ENCODE measurements around the gene DNAH14. TPM values are rescaled to one million over a fixed set of nuclear protein-coding genes. Genes with fewer than 3 reads are reported as not detected.

Gene DNAH14
- total and polyA plus RNA-seq, 2 of the 4 experiments (the other 2 are of a cell fraction), result 2.7 to 3.6 TPM

DNA sequence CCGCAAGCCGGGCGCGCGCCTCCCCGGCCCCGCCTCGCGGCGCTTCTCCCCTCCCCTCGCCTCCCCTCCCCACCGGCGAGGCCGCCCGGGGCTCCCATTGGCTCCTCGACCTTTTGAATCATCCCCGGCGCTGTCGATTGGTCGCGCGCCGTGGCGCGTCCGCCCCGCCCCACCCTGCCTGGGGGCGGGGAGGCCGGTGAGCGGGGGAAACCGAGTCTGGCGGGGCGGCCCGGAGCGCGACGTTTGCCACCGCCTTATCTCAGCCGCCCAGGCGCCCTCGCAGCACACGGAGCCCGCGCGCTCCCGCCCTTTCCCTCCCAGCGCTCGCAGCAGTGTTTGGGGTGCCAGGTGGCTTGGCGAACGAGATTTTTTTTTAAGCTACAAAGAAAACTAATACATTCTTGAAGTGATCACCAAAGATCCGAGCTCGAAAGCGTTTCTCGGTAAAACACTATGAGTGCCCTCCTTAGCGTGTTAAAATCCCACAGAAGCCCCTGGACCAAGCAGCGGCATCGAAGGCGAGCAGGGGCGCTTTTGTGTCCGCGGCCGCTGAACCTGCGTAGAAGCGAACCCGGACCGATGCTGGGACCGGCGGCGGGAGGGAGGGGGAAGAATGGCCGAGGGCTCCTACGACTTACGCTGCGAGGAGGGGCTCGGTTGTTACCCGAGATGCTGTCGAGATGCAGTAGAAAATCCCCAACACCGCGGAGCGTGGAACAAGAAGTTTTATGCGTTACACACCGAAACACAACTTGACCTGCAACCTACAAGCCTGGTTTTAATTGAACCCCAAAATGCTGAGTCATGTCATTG is 498.8 kb downstream of the DNAH14 start:
- Histone ChIP-seq H3K27me3 (ENCODE audit: control insufficient read depth, insufficient read depth, low read length) (no peaks in the 10 kb centered on the region), H4K8ac (ENCODE audit: low read depth in 2 of 2, low read length in 2 of 2) (peak overlapping the region; percentile 77 to 81), H3K27ac (ENCODE audit: insufficient read depth, low read length) (peak overlapping the region; percentile 86), H2AK9ac (replicated peaks; ENCODE audit: low read depth, low read length, poor library complexity) (peak overlapping the region; percentile 88), H3K9me1 (ENCODE audit: insufficient read depth, low read length) (peaks cover 12% of the 10 kb centered on the region), H2BK5ac (ENCODE audit: low read depth, low read length, poor library complexity, severe bottlenecking) (peak overlapping the region; percentile 71), H3K18ac (ENCODE audit: low read depth, low read length) (peak overlapping the region; percentile 89), H4K91ac (ENCODE audit: insufficient read depth, low read depth, low read length) (peak overlapping the region; percentile 61), H3K9ac (ENCODE audit: low read depth, low read length) (peak overlapping the region; percentile 75), H3K9me3 (ENCODE audit: control insufficient read depth, insufficient read depth, low read length) (no peaks in the 10 kb centered on the region), H2BK120ac (ENCODE audit: low read depth, low read length) (peak overlapping the region; percentile 56), H2BK15ac (ENCODE audit: low read depth, low read length) (peak overlapping the region; percentile 24; the same call in 1 of the 3 replicates), H3K56ac (ENCODE audit: extremely low read depth, insufficient read depth, low read length) (peak overlapping the region; percentile 69), H2BK20ac (ENCODE audit: low read depth, low read length) (peak overlapping the region; percentile 23; the same call in 1 of the 2 replicates), H3K79me1 (ENCODE audit: low read depth in 1 of 2, low read length in 2 of 2) (peaks cover 12 to 36% of the 10 kb centered on the region in 2 experiments), H3K4me3 (ENCODE audit: insufficient read depth, low read depth, low read length) (peak overlapping the region; percentile 93), H4K20me1 (ENCODE audit: insufficient read depth, low read length) (peaks cover 30% of the 10 kb centered on the region; the same call in 1 of the 2 replicates), H3K4me2 (ENCODE audit: low read depth, low read length) (peak overlapping the region; percentile 98), H3K4me1 (ENCODE audit: control insufficient read depth, insufficient read depth, low read length) (peaks cover 15% of the 10 kb centered on the region), H3K36me3 (ENCODE audit: control insufficient read depth, insufficient read depth, low read length) (no peaks in the 10 kb centered on the region), H2AK5ac (ENCODE audit: low read depth, low read length) (0 out of 2 replicates have a peak overlapping the region, but pooled peaks have one; percentile 0), H2AFZ (replicated peaks; ENCODE audit: low read length, poor library complexity) (peak overlapping the region; percentile 95), H3K23ac (ENCODE audit: low read depth, low read length) (peak overlapping the region; percentile 83), H3K14ac (replicated peaks; ENCODE audit: low read depth, low read length) (peak overlapping the region; percentile 62), H4K5ac (ENCODE audit: low read depth, low read length) (peak overlapping the region; percentile 90), H3K4ac (ENCODE audit: low read depth, low read length) (peak overlapping the region; percentile 74)
- ATAC-seq (ENCODE audit: low read depth), result peak; percentile 96
- CTCF ChIA-PET, result no interaction called here
- in situ Hi-C loops (cut with MboI; ENCODE audit: low sequenced_read_pairs) (no loop called here), dilution Hi-C loops (cut with HindIII; ENCODE audit: low sequenced_read_pairs, unreplicated experiment) (no loop called here), intact Hi-C loops (cut with micrococcal nuclease) (no loop called here)
- BruUV-seq (replicated peaks), result no TSS peak
- POLR2A ChIA-PET (ENCODE audit: unreplicated experiment), result interaction anchor here (0.6 kb wide), 1 partner anchor 757 kb away, joined by 4 read pairs; no protein-coding TSS in a partner anchor
- DNase-seq, result peak; percentile 85
- 0% methylated on average over 41 of the region's 81 CpGs; no CpG with 5 or more reads in 1 of the 2 experiments for WGBS, 2 experiments (ENCODE audit: extremely low coverage in 2 of 2, insufficient read length in 1 of 2)
- TF ChIP-seq CHD1 (IDR thresholded peaks at IDR 0.05; ENCODE audit: low read depth, low read length) (no peak), MAFK (IDR thresholded peaks at IDR 0.05; ENCODE audit: low read depth, low read length) (peak; percentile 99), NFE2L2 (IDR thresholded peaks at IDR 0.05; ENCODE audit: low read depth, low read length) (peak; percentile 99), BHLHE40 (IDR thresholded peaks at IDR 0.05; ENCODE audit: low read depth, low read length) (no peak), POLR2A (IDR thresholded peaks at IDR 0.05; ENCODE audit: low read depth, low read length) (no peak; the same call in 1 of the 2 replicates), SMC3 (IDR thresholded peaks at IDR 0.05; ENCODE audit: low read depth, low read length) (no peak), FOS (IDR thresholded peaks at IDR 0.05; ENCODE audit: low read depth, low read length) (peak; percentile 20; the same call in 1 of the 2 replicates), CEBPB (IDR thresholded peaks at IDR 0.05; ENCODE audit: low read depth, low read length) (no peak), RFX5 (IDR thresholded peaks at IDR 0.05; ENCODE audit: low read depth, low read length) (no peak), RCOR1 (IDR thresholded peaks at IDR 0.05; ENCODE audit: insufficient replicate concordance, low read length) (no peak), RAD21 (IDR thresholded peaks at IDR 0.05; ENCODE audit: low read length) (no peak), MXI1 (IDR thresholded peaks at IDR 0.05; ENCODE audit: borderline replicate concordance, low read depth, low read length) (no peak; the same call in 1 of the 2 replicates), MAZ (IDR thresholded peaks at IDR 0.05; ENCODE audit: borderline replicate concordance, low read depth, low read length) (peak; percentile 98)
- TF ChIP-seq, protein P1, sequence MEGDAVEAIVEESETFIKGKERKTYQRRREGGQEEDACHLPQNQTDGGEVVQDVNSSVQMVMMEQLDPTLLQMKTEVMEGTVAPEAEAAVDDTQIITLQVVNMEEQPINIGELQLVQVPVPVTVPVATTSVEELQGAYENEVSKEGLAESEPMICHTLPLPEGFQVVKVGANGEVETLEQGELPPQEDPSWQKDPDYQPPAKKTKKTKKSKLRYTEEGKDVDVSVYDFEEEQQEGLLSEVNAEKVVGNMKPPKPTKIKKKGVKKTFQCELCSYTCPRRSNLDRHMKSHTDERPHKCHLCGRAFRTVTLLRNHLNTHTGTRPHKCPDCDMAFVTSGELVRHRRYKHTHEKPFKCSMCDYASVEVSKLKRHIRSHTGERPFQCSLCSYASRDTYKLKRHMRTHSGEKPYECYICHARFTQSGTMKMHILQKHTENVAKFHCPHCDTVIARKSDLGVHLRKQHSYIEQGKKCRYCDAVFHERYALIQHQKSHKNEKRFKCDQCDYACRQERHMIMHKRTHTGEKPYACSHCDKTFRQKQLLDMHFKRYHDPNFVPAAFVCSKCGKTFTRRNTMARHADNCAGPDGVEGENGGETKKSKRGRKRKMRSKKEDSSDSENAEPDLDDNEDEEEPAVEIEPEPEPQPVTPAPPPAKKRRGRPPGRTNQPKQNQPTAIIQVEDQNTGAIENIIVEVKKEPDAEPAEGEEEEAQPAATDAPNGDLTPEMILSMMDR (conservative IDR thresholded peaks at IDR 0.05; ENCODE audit: low read depth, low read length), result no peak
- TF ChIP-seq, protein P2, sequence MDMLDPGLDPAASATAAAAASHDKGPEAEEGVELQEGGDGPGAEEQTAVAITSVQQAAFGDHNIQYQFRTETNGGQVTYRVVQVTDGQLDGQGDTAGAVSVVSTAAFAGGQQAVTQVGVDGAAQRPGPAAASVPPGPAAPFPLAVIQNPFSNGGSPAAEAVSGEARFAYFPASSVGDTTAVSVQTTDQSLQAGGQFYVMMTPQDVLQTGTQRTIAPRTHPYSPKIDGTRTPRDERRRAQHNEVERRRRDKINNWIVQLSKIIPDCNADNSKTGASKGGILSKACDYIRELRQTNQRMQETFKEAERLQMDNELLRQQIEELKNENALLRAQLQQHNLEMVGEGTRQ (IDR thresholded peaks at IDR 0.05; ENCODE audit: low read depth, low read length), result no peak

Data from IMR-90 (cell line).